ENCODE results near the gene RUBCNL.

DNA sequence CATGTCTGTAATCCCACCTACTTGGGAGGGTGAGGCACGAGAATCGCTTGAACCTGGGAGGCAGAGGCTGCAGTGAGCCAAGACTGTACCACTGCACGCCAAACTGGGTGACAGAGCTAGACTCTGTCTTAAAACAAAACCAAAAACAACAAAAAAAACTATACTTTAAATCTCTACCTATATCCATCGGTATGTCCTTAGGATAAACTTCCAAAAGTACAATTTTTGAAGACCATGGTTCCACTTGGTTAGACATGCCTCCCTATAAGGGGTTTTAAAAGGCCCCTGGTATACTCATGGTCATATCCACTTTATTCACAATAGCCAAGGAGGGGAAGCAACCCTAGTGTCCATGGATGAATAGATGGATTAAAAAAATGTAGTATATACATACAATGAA is 39.8 kb downstream of the RUBCNL start:
- TF ChIP-seq CTCF (IDR thresholded peaks at IDR 0.05; ENCODE audit: low read depth, low read length) = no peak
- no peak for TF ChIP-seq MAX (IDR thresholded peaks at IDR 0.05; ENCODE audit: low read depth, low read length)
- no peak for TF ChIP-seq POLR2A (IDR thresholded peaks at IDR 0.05; ENCODE audit: extremely low read depth, insufficient read length)
- no peak for TF ChIP-seq MYC (IDR thresholded peaks at IDR 0.05; ENCODE audit: low read depth, low read length)
